Nephron progenitor cell (in vitro differentiated cells): Measurements from ENCODE around the gene ARHGAP40.

Experiments
- DNase-seq: peaks from one replicate; pipeline ENCODE4 v3.0.0; 2021
- H3K27ac Mint-ChIP-seq: 2 replicates; pipeline ENCODE4 v1.8.0; 2021; ENCODE audit warnings: mild to moderate bottlenecking, moderate library complexity, mixed read lengths
- H3K27me3 Mint-ChIP-seq: 2 replicates; pipeline ENCODE4 v1.8.0; 2021; ENCODE audit warnings: mild to moderate bottlenecking, low read depth, mixed read lengths; ENCODE audit not compliant: poor library complexity
- H3K36me3 Mint-ChIP-seq: 2 replicates; pipeline ENCODE4 v1.8.0; 2021; ENCODE audit warnings: low read depth, mixed read lengths
- H3K4me1 Mint-ChIP-seq: 2 replicates; pipeline ENCODE4 v1.8.0; 2021; ENCODE audit warnings: mixed read lengths
- H3K4me3 Mint-ChIP-seq: 2 replicates; pipeline ENCODE4 v1.8.0; 2021; ENCODE audit warnings: mild to moderate bottlenecking, moderate library complexity, mixed read lengths
- H3K9me3 Mint-ChIP-seq: 2 replicates; pipeline ENCODE4 v1.8.0; 2021; ENCODE audit warnings: mild to moderate bottlenecking, moderate library complexity, mixed read lengths
- CTCF ChIP-seq: fragments of 200-600 bp; sonication (generic); IDR thresholded peaks from 2 replicates; pipeline ENCODE4 v1.5.0; 2021; ENCODE audit warnings: antibody characterized with exemption

Gene ARHGAP40

GRCh38 chr20:38685853-38686473 is 84.4 kb downstream of the ARHGAP40 start:
- Mint-ChIP-seq H3K27me3 (peaks cover 83% of the 10 kb centered on the region), H3K4me1 (no peaks in the 10 kb centered on the region), H3K9me3 (no peaks in the 10 kb centered on the region), H3K27ac (no peak overlapping the region), H3K36me3 (no peaks in the 10 kb centered on the region), H3K4me3 (no peak overlapping the region)
- peak; percentile 91 for DNase-seq
- TF ChIP-seq CTCF: no peak

GRCh38 chr20:38692436-38693411 is 91.1 kb downstream of the ARHGAP40 start:
- Mint-ChIP-seq H3K27me3 (peaks cover 68% of the 10 kb centered on the region), H3K4me1 (no peaks in the 10 kb centered on the region), H3K27ac (no peak overlapping the region), H3K36me3 (no peaks in the 10 kb centered on the region), H3K9me3 (no peaks in the 10 kb centered on the region), H3K4me3 (no peak overlapping the region)
- no peak for TF ChIP-seq CTCF
- DNase-seq: peak; percentile 92

GRCh38 chr20:38697306-38697705 is 95.7 kb downstream of the ARHGAP40 start:
- no peaks in the 10 kb centered on the region for H3K36me3 Mint-ChIP-seq
- no peak overlapping the region for H3K4me3 Mint-ChIP-seq
- no peaks in the 10 kb centered on the region for H3K4me1 Mint-ChIP-seq
- peaks cover 37% of the 10 kb centered on the region for H3K27me3 Mint-ChIP-seq
- no peaks in the 10 kb centered on the region for H3K9me3 Mint-ChIP-seq
- no peak overlapping the region for H3K27ac Mint-ChIP-seq
- no peak for DNase-seq
- TF ChIP-seq CTCF: no peak

GRCh38 chr20:38698541-38698940 is 96.9 kb downstream of the ARHGAP40 start:
- H3K4me1 Mint-ChIP-seq: no peaks in the 10 kb centered on the region
- peaks cover 26% of the 10 kb centered on the region for H3K27me3 Mint-ChIP-seq
- no peak for TF ChIP-seq CTCF
- H3K27ac Mint-ChIP-seq: no peak overlapping the region
- H3K4me3 Mint-ChIP-seq: no peak overlapping the region
- no peak for DNase-seq
- H3K9me3 Mint-ChIP-seq: no peaks in the 10 kb centered on the region
- H3K36me3 Mint-ChIP-seq: no peaks in the 10 kb centered on the region

- H3K27me3 Mint-ChIP-seq: peaks cover 10% of the 10 kb centered on the region
Measured at GRCh38 chr20:38700141-38700540, 98.5 kb downstream of the ARHGAP40 start.

More at GRCh38 chr20:38700141-38700540, 98.5 kb downstream of the ARHGAP40 start:
- Mint-ChIP-seq H3K9me3 (no peaks in the 10 kb centered on the region), H3K36me3 (no peaks in the 10 kb centered on the region), H3K4me1 (no peaks in the 10 kb centered on the region), H3K4me3 (no peak overlapping the region), H3K27ac (no peak overlapping the region)
- DNase-seq: no peak
- no peak for TF ChIP-seq CTCF
